SU-DHL-6 (cell line): ENCODE data around the gene EXOC8.

ENCODE experiments used
- H2AFZ ChIP-seq: fragments of 200-600 bp; sonication (generic); 2 replicates; pipeline ENCODE4 v1.6.1; 2014; ENCODE audit warnings: low read depth, mild to moderate bottlenecking, moderate library complexity, mixed read lengths, antibody characterized with exemption, low read length; ENCODE audit not compliant: severe bottlenecking
- H3F3A ChIP-seq: fragments of 200-600 bp; shearing (Covaris generic); 2 replicates; pipeline ENCODE4 v1.6.0; 2016; ENCODE audit warnings: antibody characterized with exemption, mild to moderate bottlenecking; ENCODE audit not compliant: insufficient read depth
- H3K27ac ChIP-seq: fragments of 200-600 bp; sonication (generic); 2 replicates; pipeline ENCODE4 v1.5.1; 2016; ENCODE audit warnings: low read depth, mild to moderate bottlenecking, low read length, moderate library complexity, mixed read lengths
- H3K27me3 ChIP-seq: fragments of 200-600 bp; sonication (generic), shearing (Covaris generic); 2 replicates; pipeline ENCODE4 v1.6.0; 2014; ENCODE audit warnings: mild to moderate bottlenecking, low read length
- H3K36me3 ChIP-seq: fragments of 200-600 bp; sonication (generic); 2 replicates; pipeline ENCODE4 v1.6.1; 2014; ENCODE audit warnings: mild to moderate bottlenecking, low read length, mixed read lengths
- H3K4me2 ChIP-seq: fragments of 300-600, 200-600 bp; shearing (Covaris generic), sonication (generic); 2 replicates; pipeline ENCODE4 v1.6.0; 2014; ENCODE audit warnings: low read length, low read depth, mild to moderate bottlenecking; ENCODE audit not compliant: poor library complexity, severe bottlenecking
- H3K4me3 ChIP-seq: fragments of 200-600 bp; sonication (generic); 2 replicates; pipeline ENCODE4 v1.5.1; 2014; ENCODE audit warnings: antibody characterized with exemption, low read length, mild to moderate bottlenecking, mixed read lengths; ENCODE audit not compliant: insufficient read depth, poor library complexity, severe bottlenecking
- H3K79me2 ChIP-seq: fragments of 200-600 bp; sonication (generic); 2 replicates; pipeline ENCODE4 v1.6.1; 2014; ENCODE audit warnings: mild to moderate bottlenecking, low read length, moderate library complexity; ENCODE audit not compliant: insufficient read depth
- H3K9ac ChIP-seq: fragments of 200-600 bp; sonication (generic); 2 replicates; pipeline ENCODE4 v1.7.0; 2014; ENCODE audit warnings: mild to moderate bottlenecking, low read length
- H3K9me2 ChIP-seq: fragments of 200-600 bp; sonication (generic); replicated peaks from 2 replicates; pipeline ENCODE4 v1.6.1; 2014; ENCODE audit warnings: low read length; ENCODE audit not compliant: insufficient read depth
- H3K9me3 ChIP-seq: fragments of 200-600 bp; sonication (generic); 2 replicates; pipeline ENCODE4 v1.6.1; 2014; ENCODE audit warnings: low read length, mixed read lengths; ENCODE audit not compliant: insufficient read depth
- H4K20me1 ChIP-seq: fragments of 200-600 bp; sonication (generic); 2 replicates; pipeline ENCODE4 v1.6.1; 2014; ENCODE audit warnings: low read depth, mild to moderate bottlenecking, antibody characterized with exemption, low read length, moderate library complexity, mixed read lengths
- CTCF ChIP-seq: fragments of 200-600 bp; sonication (generic); IDR thresholded peaks from one replicate; pipeline ENCODE4 v1.5.1; 2017; ENCODE audit warnings: antibody characterized with exemption, mild to moderate bottlenecking, low read length, moderate library complexity; ENCODE audit not compliant: insufficient read depth, poor library complexity, severe bottlenecking
- EZH2phosphoT487 ChIP-seq: fragments of 200-600 bp; sonication (generic), shearing (Covaris generic); conservative IDR thresholded peaks from 2 replicates; pipeline ENCODE4 v1.6.1; 2018; ENCODE audit warnings: mild to moderate bottlenecking, antibody characterized with exemption, low read length, moderate library complexity, mixed read lengths

EXOC8 gene

DNA sequence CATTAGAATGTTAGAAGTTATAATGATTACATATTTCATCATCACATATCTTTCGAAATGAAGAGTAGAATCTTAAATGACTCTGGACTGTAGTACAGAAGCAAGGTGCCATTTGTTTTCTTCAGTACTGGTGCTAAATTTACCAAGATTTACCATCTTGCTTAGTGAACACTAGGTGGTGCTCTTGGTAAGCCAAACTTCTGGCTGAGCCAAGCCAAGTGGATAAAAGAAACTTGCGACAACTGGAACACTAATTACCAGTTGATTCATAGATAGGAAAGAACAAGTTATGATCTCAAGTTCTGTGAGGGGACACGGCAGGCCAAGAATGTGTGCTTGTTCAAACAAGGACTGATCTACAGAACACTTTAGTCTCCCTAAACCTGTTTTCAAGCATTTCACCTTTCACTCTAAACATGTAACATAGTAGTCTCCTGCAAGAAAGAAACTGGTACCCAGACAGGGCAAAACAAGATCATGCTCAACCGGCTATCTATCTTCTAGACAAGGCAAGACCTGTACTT is 20.2 kb upstream of the EXOC8 start:
- Histone ChIP-seq H2AFZ (no peak overlapping the region), H3K27me3 (no peaks in the 10 kb centered on the region), H3K4me3 (no peak overlapping the region), H3F3A (peaks cover 4% of the 10 kb centered on the region; the same call in 1 of the 2 replicates), H3K36me3 (0 out of 2 replicates have a peak, but pooled peaks cover 2% of the 10 kb centered on the region), H3K9me3 (no peaks in the 10 kb centered on the region), H3K9me2 (no peaks in the 10 kb centered on the region), H3K27ac (no peak overlapping the region), H3K4me2 (peak overlapping the region; percentile 19), H3K79me2 (no peaks in the 10 kb centered on the region), H4K20me1 (no peaks in the 10 kb centered on the region), H3K9ac (no peak overlapping the region)
- TF ChIP-seq CTCF (peak; percentile 64), EZH2phosphoT487 (no peak)

GRCh38 chr1:231357187-231357772 is 19.6 kb upstream of the EXOC8 start:
- H3K4me3 ChIP-seq, result no peak overlapping the region
- H3K79me2 ChIP-seq, result no peaks in the 10 kb centered on the region
- H3F3A ChIP-seq, result peaks cover 4% of the 10 kb centered on the region; the same call in 1 of the 2 replicates
- no peak overlapping the region for H3K9ac ChIP-seq
- H3K9me2 ChIP-seq, result no peaks in the 10 kb centered on the region
- TF ChIP-seq EZH2phosphoT487 (no peak), CTCF (no peak)
- H3K36me3 ChIP-seq, result peaks cover 9% of the 10 kb centered on the region
- no peaks in the 10 kb centered on the region for H3K27me3 ChIP-seq
- H3K9me3 ChIP-seq, result no peaks in the 10 kb centered on the region
- peak overlapping the region; percentile 19 for H3K4me2 ChIP-seq
- no peak overlapping the region for H3K27ac ChIP-seq
- H2AFZ ChIP-seq, result no peak overlapping the region
- no peaks in the 10 kb centered on the region for H4K20me1 ChIP-seq

DNA sequence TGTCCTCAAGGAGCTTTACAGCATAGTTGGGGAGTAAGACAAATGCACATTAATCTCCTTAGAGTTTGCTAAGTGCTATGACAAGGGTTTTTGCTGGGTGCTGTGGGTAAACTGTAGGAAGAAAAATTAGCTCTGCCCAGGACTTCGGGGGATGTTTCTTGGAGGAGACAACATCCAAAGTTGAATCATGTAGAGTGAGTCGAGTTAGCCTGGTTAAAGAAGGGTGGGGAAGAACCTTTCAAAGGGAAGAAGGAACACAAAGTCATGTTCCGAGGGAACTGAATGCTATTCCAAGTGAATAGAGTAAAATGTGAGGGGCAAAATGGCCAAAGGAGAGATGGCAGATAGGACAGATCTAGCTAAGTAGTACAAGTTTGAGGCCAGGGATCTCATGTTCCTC is 17.5 kb upstream of the EXOC8 start:
- no peaks in the 10 kb centered on the region for H4K20me1 ChIP-seq
- H3K9me2 ChIP-seq, result no peaks in the 10 kb centered on the region
- no peaks in the 10 kb centered on the region for H3K27me3 ChIP-seq
- no peak overlapping the region for H2AFZ ChIP-seq
- no peak overlapping the region for H3K4me3 ChIP-seq
- no peaks in the 10 kb centered on the region for H3K9me3 ChIP-seq
- peaks cover 4% of the 10 kb centered on the region; the same call in 1 of the 2 replicates for H3F3A ChIP-seq
- H3K4me2 ChIP-seq, result no peak overlapping the region
- no peak overlapping the region for H3K27ac ChIP-seq
- TF ChIP-seq CTCF, result no peak
- no peaks in the 10 kb centered on the region for H3K79me2 ChIP-seq
- H3K36me3 ChIP-seq, result peaks cover 25% of the 10 kb centered on the region
- H3K9ac ChIP-seq, result no peak overlapping the region
